Measurements from ENCODE around the gene ARAF.

DNA sequence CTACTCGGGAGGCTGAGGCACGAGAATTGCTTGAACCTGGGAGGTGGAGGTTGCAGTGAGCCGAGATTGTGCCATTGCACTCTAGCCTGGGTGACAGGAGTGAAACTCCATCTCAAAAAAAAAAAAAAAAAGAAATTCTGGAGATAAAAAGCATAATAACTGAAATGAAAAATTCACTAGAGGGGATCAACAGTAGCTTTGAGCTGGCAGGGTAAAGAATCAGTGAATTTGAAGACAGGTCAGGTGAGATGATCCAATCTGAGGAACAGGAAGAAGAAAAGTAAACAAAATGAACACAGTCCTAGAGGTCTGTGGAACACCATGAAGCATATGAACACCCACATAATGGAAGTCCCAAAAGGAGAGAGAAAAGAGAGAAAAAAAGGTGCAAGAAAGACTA, 36.2 kb downstream of the ARAF start:
- TF ChIP-seq, protein P1, sequence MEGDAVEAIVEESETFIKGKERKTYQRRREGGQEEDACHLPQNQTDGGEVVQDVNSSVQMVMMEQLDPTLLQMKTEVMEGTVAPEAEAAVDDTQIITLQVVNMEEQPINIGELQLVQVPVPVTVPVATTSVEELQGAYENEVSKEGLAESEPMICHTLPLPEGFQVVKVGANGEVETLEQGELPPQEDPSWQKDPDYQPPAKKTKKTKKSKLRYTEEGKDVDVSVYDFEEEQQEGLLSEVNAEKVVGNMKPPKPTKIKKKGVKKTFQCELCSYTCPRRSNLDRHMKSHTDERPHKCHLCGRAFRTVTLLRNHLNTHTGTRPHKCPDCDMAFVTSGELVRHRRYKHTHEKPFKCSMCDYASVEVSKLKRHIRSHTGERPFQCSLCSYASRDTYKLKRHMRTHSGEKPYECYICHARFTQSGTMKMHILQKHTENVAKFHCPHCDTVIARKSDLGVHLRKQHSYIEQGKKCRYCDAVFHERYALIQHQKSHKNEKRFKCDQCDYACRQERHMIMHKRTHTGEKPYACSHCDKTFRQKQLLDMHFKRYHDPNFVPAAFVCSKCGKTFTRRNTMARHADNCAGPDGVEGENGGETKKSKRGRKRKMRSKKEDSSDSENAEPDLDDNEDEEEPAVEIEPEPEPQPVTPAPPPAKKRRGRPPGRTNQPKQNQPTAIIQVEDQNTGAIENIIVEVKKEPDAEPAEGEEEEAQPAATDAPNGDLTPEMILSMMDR (IDR thresholded peaks at IDR 0.05; ENCODE audit: low read length): no peak
- TF ChIP-seq EZH2 (optimal IDR thresholded peaks at IDR 0.05; ENCODE audit: low read depth, low read length): no peak

All from MM.1S (cell line).